Prostate gland (tissue), 2 donors: ENCODE measurements around the gene ACSL1. TPM values are rescaled to one million over a fixed set of nuclear protein-coding genes. Genes with fewer than 3 reads are reported as not detected.

Experiments
- DNase-seq: peaks from one replicate; pipeline ENCODE4 v3.0.0-alpha.2; 2019; ENCODE audit warnings: low spot score
- H3K27ac ChIP-seq, 2 donors: fragments of 200-600 bp; sonication (generic); 2 replicates each; pipeline ENCODE4 v1.5.1; 2017 to 2019
- H3K27me3 ChIP-seq: fragments of 200-600 bp; sonication (generic); replicated peaks from 2 replicates; pipeline ENCODE4 v1.5.1; 2019; ENCODE audit not compliant: insufficient read depth
- H3K36me3 ChIP-seq, 2 donors: fragments of 200-600 bp; sonication (generic); 1 replicate in 1 of 2; 2 replicates in 1 of 2; pipeline versions ENCODE4 v1.5.1 to v1.8.1; 2017 to 2019
- H3K4me1 ChIP-seq: fragments of 200-600 bp; sonication (generic); replicated peaks from 2 replicates; pipeline ENCODE4 v1.5.1; 2019
- H3K4me3 ChIP-seq, 2 donors: fragments of 200-600 bp; sonication (generic); 2 replicates each; pipeline ENCODE4 v1.5.1; 2017 to 2019
- H3K9me3 ChIP-seq: fragments of 200-600 bp; sonication (generic); 2 replicates; pipeline ENCODE4 v1.5.1; 2017
- CTCF ChIP-seq, 4 experiments: fragments of 200-600 bp in 2 of 4; fragments of 450-650 bp in 2 of 4; sonication (generic) in 2 of 4; IDR thresholded peaks; 1 replicate in 3 of 4; 2 replicates in 1 of 4; pipeline ENCODE4 v1.5.1; 2016 to 2019; ENCODE audit warnings: antibody characterized with exemption in 4 of 4, mild to moderate bottlenecking in 2 of 4, moderate library complexity in 2 of 4
- POLR2A ChIP-seq: fragments of 450-650 bp; IDR thresholded peaks from one replicate; pipeline ENCODE4 v1.6.1; 2016; ENCODE audit warnings: antibody characterized with exemption, mild to moderate bottlenecking
- POLR2AphosphoS5 ChIP-seq: sonication (generic); formaldehyde crosslinking; IDR thresholded peaks from one replicate; pipeline ENCODE4 v1.6.1; 2017; ENCODE audit warnings: antibody characterized with exemption
- WGBS: methylation state at CpG from one replicate; pipeline ENCODE4 v1.1.5; 2018; 5-methylcytosine and 5-hydroxymethylcytosine counted together
- intact Hi-C: fragments of 100-400 bp; cut with DNase I; formaldehyde crosslinking; loops from one replicate; pipeline ENCODE4 v1.14.2; 2022
- total RNA-seq, 2 donors: library from RNA; depleted of rRNA; stranded (reverse); fragments of >200 nt; gene quantifications; one replicate each; pipeline ENCODE4 v1.1.0, GENCODE V29; 2016

Gene ACSL1
- total RNA-seq, 2 donors from 2014 or later, result 71.7 to 157 TPM

GRCh38 chr4:184824776-184825084 is 1.0 kb downstream of the ACSL1 start:
- intact Hi-C loops, result loop anchor here (5.0 to 10.0 kb wide), 2 partner anchors 77 to 930 kb away; no protein-coding TSS in a partner anchor
- Histone ChIP-seq H3K9me3 (no peaks in the 10 kb centered on the region), H3K27ac (peak overlapping the region; percentile 82 to 94), H3K27me3 (no peaks in the 10 kb centered on the region), H3K4me3 (peak overlapping the region; percentile 60 to 95), H3K36me3 (no peaks in the 10 kb centered on the region), H3K4me1 (peaks cover 2% of the 10 kb centered on the region)
- no peak for DNase-seq
- 31% methylated on average over 6 of the region's 6 CpGs for WGBS
- TF ChIP-seq POLR2AphosphoS5 (no peak), POLR2A (no peak), CTCF (IDR thresholded peaks at IDR 0.05) (peak in 1 of 4 experiments; percentile 3)

GRCh38 chr4:184824081-184824775 is 1.5 kb downstream of the ACSL1 start:
- Histone ChIP-seq H3K27me3 (no peaks in the 10 kb centered on the region), H3K36me3 (no peaks in the 10 kb centered on the region), H3K4me3 (peak overlapping the region; percentile 60 to 95), H3K4me1 (peaks cover 2% of the 10 kb centered on the region), H3K9me3 (no peaks in the 10 kb centered on the region), H3K27ac (peak overlapping the region; percentile 82 to 94)
- DNase-seq, result no peak
- WGBS, result 83% methylated on average over 13 of the region's 13 CpGs
- TF ChIP-seq POLR2AphosphoS5 (no peak), POLR2A (no peak), CTCF (IDR thresholded peaks at IDR 0.05) (no peak)
- intact Hi-C loops, result loop anchor here (10.0 kb wide), 1 partner anchor 931 kb away; no protein-coding TSS in a partner anchor

- intact Hi-C loops, result loop anchor here (10.0 kb wide), 1 partner anchor 932 kb away; no protein-coding TSS in a partner anchor
- TF ChIP-seq POLR2AphosphoS5, result no peak
- no peak for TF ChIP-seq POLR2A
- no peak for TF ChIP-seq CTCF (IDR thresholded peaks at IDR 0.05)
- Histone ChIP-seq H3K9me3 (no peaks in the 10 kb centered on the region), H3K27me3 (no peaks in the 10 kb centered on the region), H3K4me3 (no peak overlapping the region), H3K36me3 (no peaks in the 10 kb centered on the region), H3K27ac (peak overlapping the region; percentile 82 to 94), H3K4me1 (peaks cover 2% of the 10 kb centered on the region)
- DNase-seq, result no peak
- 95% methylated on average over 2 of the region's 2 CpGs for WGBS
These were observed 2.8 kb downstream of the ACSL1 start for GRCh38 chr4:184823014-184823413.

GRCh38 chr4:184822356-184822755 is 3.4 kb downstream of the ACSL1 start:
- peaks cover 2% of the 10 kb centered on the region for H3K4me1 ChIP-seq
- 99% methylated on average over 9 of the region's 9 CpGs for WGBS
- no peak for TF ChIP-seq POLR2A
- TF ChIP-seq POLR2AphosphoS5, result no peak
- TF ChIP-seq CTCF (IDR thresholded peaks at IDR 0.05), result no peak
- peak overlapping the region in 1 of 2 donors; percentile 94 for H3K27ac ChIP-seq
- H3K27me3 ChIP-seq, result no peaks in the 10 kb centered on the region
- intact Hi-C loops, result loop anchor here (10.0 kb wide), 1 partner anchor 932 kb away; no protein-coding TSS in a partner anchor
- H3K36me3 ChIP-seq, result no peaks in the 10 kb centered on the region
- H3K9me3 ChIP-seq, result no peaks in the 10 kb centered on the region
- no peak for DNase-seq
- no peak overlapping the region for H3K4me3 ChIP-seq

- H3K4me1 ChIP-seq, result no peaks in the 10 kb centered on the region
- no peak for TF ChIP-seq POLR2A
- TF ChIP-seq CTCF (IDR thresholded peaks at IDR 0.05), result no peak
- TF ChIP-seq POLR2AphosphoS5, result no peak
- no peak for DNase-seq
- H3K4me3 ChIP-seq, result no peak overlapping the region
- H3K27me3 ChIP-seq, result no peaks in the 10 kb centered on the region
- intact Hi-C loops, result loop anchor here (10.0 kb wide), 1 partner anchor 934 kb away; no protein-coding TSS in a partner anchor
- H3K9me3 ChIP-seq, result no peaks in the 10 kb centered on the region
- H3K36me3 ChIP-seq, result no peaks in the 10 kb centered on the region
- peak overlapping the region in 1 of 2 donors; percentile 56 for H3K27ac ChIP-seq
- WGBS, result 94% methylated on average over 2 of the region's 2 CpGs
These were observed 4.5 kb downstream of the ACSL1 start for GRCh38 chr4:184821242-184821641.
